OCI-LY7 (cell line): ENCODE data around the gene RAPH1. TPM values are rescaled to one million over a fixed set of nuclear protein-coding genes. Genes with fewer than 3 reads are reported as not detected.

Experiments
- BruUV-seq: library from RNA; stranded (reverse); fragments of 400-500 nt; replicated peaks from 2 replicates; lab custom pipeline; 2021; lab: Mats Ljungman, UMichigan
- CTCF ChIA-PET: fragments of 300-600 bp; sonication (Branson Sonifier 250); formaldehyde crosslinking; loops from one replicate; lab custom pipeline; 2022; ENCODE audit warnings: antibody characterized with exemption; ENCODE audit not compliant: unreplicated experiment; lab: Charles Lee
- POLR2A ChIA-PET: fragments of 300-600 bp; sonication (Branson Sonifier 250); formaldehyde crosslinking; loops from one replicate; lab custom pipeline; 2022; ENCODE audit warnings: antibody characterized with exemption; lab: Charles Lee
- DNase-seq: peaks from one replicate; pipeline ENCODE4 v3.0.0-alpha.2; 2015; ENCODE audit warnings: low spot score
- H2AFZ ChIP-seq: fragments of 200-600 bp; sonication (generic), shearing (Covaris generic); 2 replicates; pipeline ENCODE4 v1.6.1; 2014; ENCODE audit warnings: mild to moderate bottlenecking, antibody characterized with exemption, low read length, moderate library complexity
- H3K27ac ChIP-seq: fragments of 200-600 bp; sonication (generic); 2 replicates; pipeline ENCODE4 v1.5.1; 2014; ENCODE audit warnings: mixed run types, low read depth, mild to moderate bottlenecking, moderate library complexity, low read length, inconsistent platforms; ENCODE audit not compliant: poor library complexity, severe bottlenecking
- H3K36me3 ChIP-seq: fragments of 200-600 bp; sonication (generic); 2 replicates; pipeline ENCODE4 v1.6.1; 2014; ENCODE audit warnings: mild to moderate bottlenecking, antibody characterized with exemption, low read length, moderate library complexity, mixed read lengths; ENCODE audit not compliant: insufficient read depth
- H3K4me1 ChIP-seq: fragments of 200-600 bp; sonication (generic); 2 replicates; pipeline ENCODE4 v1.5.1; 2014; ENCODE audit warnings: mild to moderate bottlenecking, low read length; ENCODE audit not compliant: insufficient read depth, poor library complexity, severe bottlenecking
- H3K4me2 ChIP-seq: fragments of 200-600 bp; sonication (generic); 2 replicates; pipeline ENCODE4 v1.6.1; 2014; ENCODE audit warnings: mild to moderate bottlenecking, low read length
- H3K4me3 ChIP-seq: fragments of 200-600 bp; sonication (generic); 2 replicates; pipeline ENCODE4 v1.5.1; 2014; ENCODE audit warnings: mild to moderate bottlenecking, low read depth, low read length; ENCODE audit not compliant: poor library complexity, severe bottlenecking
- H3K79me2 ChIP-seq: fragments of 200-600 bp; sonication (generic); 2 replicates; pipeline ENCODE4 v1.6.1; 2016; ENCODE audit warnings: low read depth, mild to moderate bottlenecking, low read length, moderate library complexity, mixed read lengths; ENCODE audit not compliant: insufficient read depth
- H3K9me2 ChIP-seq: fragments of 200-600 bp; sonication (generic); 2 replicates; pipeline ENCODE4 v1.6.1; 2016; ENCODE audit warnings: mild to moderate bottlenecking, low read length, mixed read lengths; ENCODE audit not compliant: insufficient read depth
- H3K9me3 ChIP-seq: fragments of 200-600 bp; sonication (generic); 2 replicates; pipeline ENCODE4 v1.6.1; 2014; ENCODE audit warnings: mild to moderate bottlenecking, mixed run types, low read length, mixed read lengths
- H4K20me1 ChIP-seq: fragments of 200-600 bp; sonication (generic); 2 replicates; pipeline ENCODE4 v1.6.1; 2014; ENCODE audit warnings: mild to moderate bottlenecking, antibody characterized with exemption, low read length, moderate library complexity, mixed read lengths; ENCODE audit not compliant: insufficient read depth
- CTCF ChIP-seq: fragments of 200-600 bp; sonication (generic); conservative IDR thresholded peaks from 2 replicates; pipeline ENCODE4 v1.5.1; 2014; ENCODE audit warnings: mild to moderate bottlenecking, antibody characterized with exemption, low read length, moderate library complexity, mixed read lengths
- EZH2phosphoT487 ChIP-seq: fragments of 200-600 bp; sonication (generic); IDR thresholded peaks from 2 replicates; pipeline ENCODE4 v1.6.1; 2018; ENCODE audit warnings: low read depth, borderline replicate concordance, mild to moderate bottlenecking, mixed run types, antibody characterized with exemption, low read length, moderate library complexity, mixed read lengths
- intact Hi-C: fragments of 100-400 bp; cut with micrococcal nuclease; formaldehyde crosslinking; loops from one replicate; pipeline ENCODE4 v1.10.0; 2022; ENCODE audit not compliant: unreplicated experiment
- total RNA-seq, 2 experiments: library from RNA; depleted of rRNA in 1 of 2; stranded (reverse); fragments of >200 nt in 1 of 2; shearing (Covaris generic) in 1 of 2; gene quantifications; 2 replicates each; pipeline ENCODE4 v1.2.3, GENCODE V29; 2014 to 2022

Gene RAPH1
- total RNA-seq, 2 experiments from 2014 or later = 4.0 to 21.5 TPM

GRCh38 chr2:203578759-203579643 is 43.9 kb upstream of the RAPH1 start:
- CTCF ChIA-PET = no interaction called here

GRCh38 chr2:203574824-203575223 is 39.7 kb upstream of the RAPH1 start:
- Histone ChIP-seq H3K4me3 (no peak overlapping the region), H3K4me2 (no peak overlapping the region), H3K9me3 (no peaks in the 10 kb centered on the region), H3K36me3 (no peaks in the 10 kb centered on the region), H2AFZ (peak overlapping the region; percentile 66; the same call in 1 of the 2 replicates), H3K79me2 (no peaks in the 10 kb centered on the region), H3K27ac (no peak overlapping the region), H3K9me2 (no peaks in the 10 kb centered on the region), H3K4me1 (peaks cover 9% of the 10 kb centered on the region), H4K20me1 (no peaks in the 10 kb centered on the region)
- no peak for DNase-seq
- intact Hi-C loops = no loop called here
- ChIA-PET CTCF (interaction anchor here (0.8 kb wide), 1 partner anchor 9 kb away, joined by 3 read pairs; no protein-coding TSS in a partner anchor), POLR2A (interaction anchor here (0.8 to 2.8 kb wide), 12 partner anchors 8 to 47 kb away, joined by 3 to 13 read pairs (median 4); no protein-coding TSS in a partner anchor)
- BruUV-seq = no TSS peak
- TF ChIP-seq EZH2phosphoT487 (no peak), CTCF (no peak)

More at GRCh38 chr2:203578759-203579643, 43.9 kb upstream of the RAPH1 start:
- intact Hi-C loops = no loop called here
- H3K4me3 ChIP-seq = no peak overlapping the region
- no peaks in the 10 kb centered on the region for H3K9me3 ChIP-seq
- no peaks in the 10 kb centered on the region for H3K36me3 ChIP-seq
- no peak overlapping the region for H3K27ac ChIP-seq
- H3K79me2 ChIP-seq = no peaks in the 10 kb centered on the region
- no peaks in the 10 kb centered on the region for H4K20me1 ChIP-seq
- peaks cover 46% of the 10 kb centered on the region for H3K4me1 ChIP-seq
- POLR2A ChIA-PET = interaction anchor here (0.7 to 1.1 kb wide), 3 partner anchors 8 to 24 kb away, joined by 3 to 4 read pairs (median 3); no protein-coding TSS in a partner anchor
- no TSS peak for BruUV-seq
- no peak overlapping the region for H3K4me2 ChIP-seq
- H2AFZ ChIP-seq = peak overlapping the region; percentile 54
- no peak for TF ChIP-seq EZH2phosphoT487
- no peak for TF ChIP-seq CTCF
- DNase-seq = no peak
- no peaks in the 10 kb centered on the region for H3K9me2 ChIP-seq
